ENCODE measurements around the gene LRRK1.
A peak's percentile ranks its signal among the peaks of the same experiment; 100 is the strongest.
"Not testable (repeated sequence)": the region's sequence is repeated elsewhere in the genome, so short reads cannot be mapped to it uniquely, and the experiment has no call there.

Gene LRRK1

DNA sequence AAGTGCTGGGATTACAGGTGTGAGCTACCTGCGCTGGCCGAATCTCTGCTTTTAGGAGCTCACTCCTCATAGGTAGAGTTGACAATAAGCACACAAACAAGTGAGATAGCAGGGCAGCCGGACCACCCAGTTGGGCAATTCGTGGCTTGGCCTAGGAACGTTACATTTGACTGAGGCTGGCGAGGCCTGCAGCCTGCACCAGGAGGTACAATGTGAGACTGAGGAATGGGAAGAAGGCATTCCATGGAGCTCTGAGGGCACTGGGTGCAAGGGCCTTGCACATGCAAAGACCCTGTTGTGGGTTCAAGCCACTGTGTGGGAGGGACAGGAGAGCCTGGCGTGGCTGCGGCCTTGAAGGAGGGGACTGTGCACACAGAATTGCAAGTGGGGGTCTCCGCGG lies 152.5 kb downstream of the LRRK1 start:
- H3K4me1 Mint-ChIP-seq (ENCODE audit: low read depth), result peaks cover 10% of the 10 kb centered on the region

DNA sequence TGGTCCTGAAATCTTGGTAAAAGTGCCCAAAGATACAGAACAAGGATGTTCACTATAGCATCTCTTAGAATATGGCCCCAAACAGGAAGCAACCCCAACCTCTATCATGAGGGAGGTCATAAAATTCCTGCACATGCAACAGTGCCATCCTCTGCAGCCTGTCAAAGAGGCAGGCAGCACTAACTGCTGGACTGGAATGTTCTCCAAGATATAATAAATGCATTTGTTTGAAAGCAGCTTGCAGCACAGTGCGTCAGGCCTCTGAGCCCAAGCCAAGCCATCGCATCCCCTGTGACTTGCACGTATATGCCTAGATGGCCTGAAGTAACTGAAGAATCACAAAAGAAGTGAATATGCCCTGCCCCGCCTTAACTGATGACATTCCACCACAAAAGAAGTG lies 153.1 kb downstream of the LRRK1 start:
- not testable (repeated sequence) for DNase-seq; H3K4me3 Mint-ChIP-seq; H3K36me3 Mint-ChIP-seq (ENCODE audit: low read depth); H3K9me3 Mint-ChIP-seq; H3K4me1 Mint-ChIP-seq (ENCODE audit: low read depth); H3K27ac Mint-ChIP-seq; H3K27me3 Mint-ChIP-seq

More for the DNA sequence above, 152.5 kb downstream of the LRRK1 start:
- no peaks in the 10 kb centered on the region for H3K27me3 Mint-ChIP-seq
- no peaks in the 10 kb centered on the region for H3K36me3 Mint-ChIP-seq (ENCODE audit: low read depth)
- no peak overlapping the region for H3K27ac Mint-ChIP-seq
- H3K9me3 Mint-ChIP-seq, result no peaks in the 10 kb centered on the region
- no peak for DNase-seq
- H3K4me3 Mint-ChIP-seq, result no peak overlapping the region

DNA sequence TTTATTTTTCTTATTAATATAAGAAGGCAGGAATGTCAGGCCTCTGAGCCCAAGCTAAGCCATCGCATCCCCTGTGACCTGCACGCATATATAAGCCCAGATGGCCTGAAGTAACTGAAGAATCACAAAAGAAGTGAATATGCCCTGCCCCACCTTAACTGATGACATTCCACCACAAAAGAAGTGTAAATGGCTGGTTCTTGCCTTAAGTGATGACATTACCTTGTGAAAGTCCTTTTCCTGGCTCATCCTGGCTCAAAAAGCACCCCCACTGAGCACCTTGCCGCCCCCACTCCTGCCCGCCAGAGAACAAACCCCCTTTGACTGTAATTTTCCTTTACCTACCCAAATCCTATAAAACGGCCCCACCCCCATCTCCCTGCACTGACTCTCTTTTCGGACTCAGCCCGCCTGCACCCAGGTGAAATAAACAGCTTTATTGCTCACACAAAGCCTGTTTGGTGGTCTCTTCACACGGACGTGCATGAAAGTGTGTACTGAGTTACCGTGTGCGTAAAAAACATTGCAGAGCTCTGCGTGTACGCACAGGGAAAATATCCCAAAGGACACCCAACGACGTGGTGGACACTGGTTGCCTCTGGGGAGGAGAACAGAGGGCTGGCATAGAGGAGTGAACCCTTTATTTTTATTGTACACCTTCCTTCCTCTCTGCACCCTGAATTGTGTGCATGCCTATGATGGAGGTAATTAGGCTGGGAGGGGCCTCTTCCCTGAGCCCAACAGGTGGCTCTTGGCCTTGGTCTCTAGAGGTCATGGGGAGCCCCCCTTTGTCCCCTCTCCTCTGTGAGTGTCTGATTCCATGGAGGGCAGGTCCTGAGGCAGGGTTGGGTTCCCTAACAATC lies 158.9 kb downstream of the LRRK1 start:
- H3K4me3 Mint-ChIP-seq; H3K27me3 Mint-ChIP-seq; H3K27ac Mint-ChIP-seq; H3K9me3 Mint-ChIP-seq; H3K36me3 Mint-ChIP-seq (ENCODE audit: low read depth); H3K4me1 Mint-ChIP-seq (ENCODE audit: low read depth); DNase-seq: not testable (repeated sequence)

DNA sequence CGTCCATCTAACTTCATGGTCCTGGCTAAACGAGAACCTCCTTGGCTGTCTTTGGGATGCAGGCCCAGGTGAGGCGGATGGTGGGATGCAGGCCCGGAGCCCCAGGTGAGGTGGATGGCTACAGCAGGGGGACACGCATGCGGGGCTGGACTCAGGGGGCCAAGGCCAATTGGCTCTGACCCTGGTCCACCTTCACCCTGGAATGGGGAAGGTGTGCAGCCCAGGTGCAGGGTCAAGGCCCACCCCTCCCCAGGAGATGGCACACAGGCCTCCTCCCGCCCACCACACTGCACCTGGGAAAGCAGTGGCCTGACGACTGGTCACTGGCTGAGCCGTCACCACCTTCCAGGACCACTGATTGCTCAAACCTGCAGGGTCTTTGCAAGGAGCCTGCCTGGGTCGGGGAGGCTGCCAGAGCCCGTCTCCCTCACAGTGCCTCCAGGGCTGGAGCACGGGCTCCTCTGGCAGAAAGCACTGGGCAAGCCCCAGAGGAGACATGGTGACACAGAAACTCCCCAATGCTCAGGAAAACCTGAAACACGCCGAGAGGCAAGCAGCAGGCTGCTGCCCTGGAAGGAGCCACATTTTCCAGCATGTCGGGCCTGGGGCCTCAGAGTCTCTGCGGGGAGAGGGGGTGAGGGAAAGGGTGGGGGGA lies 159.6 kb downstream of the LRRK1 start:
- no peak for DNase-seq
- H3K4me3 Mint-ChIP-seq, result no peak overlapping the region
- no peaks in the 10 kb centered on the region for H3K36me3 Mint-ChIP-seq (ENCODE audit: low read depth)
- no peaks in the 10 kb centered on the region for H3K27me3 Mint-ChIP-seq
- H3K27ac Mint-ChIP-seq, result no peak overlapping the region
- no peaks in the 10 kb centered on the region for H3K9me3 Mint-ChIP-seq
- no peaks in the 10 kb centered on the region for H3K4me1 Mint-ChIP-seq (ENCODE audit: low read depth)

DNA sequence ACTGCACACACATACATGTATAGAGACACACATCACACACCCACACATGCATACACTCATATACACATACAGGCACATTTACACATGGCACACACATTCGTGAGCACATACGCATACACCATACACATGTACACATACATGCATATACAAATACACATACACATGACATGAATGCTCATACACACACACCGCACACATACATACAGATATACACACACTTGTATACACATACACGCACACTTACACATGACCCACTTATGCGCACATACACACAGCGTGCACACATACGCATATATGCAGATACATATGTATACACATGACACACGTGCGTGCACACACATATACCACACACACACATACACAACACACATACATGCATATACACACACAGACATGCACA lies 162.7 kb downstream of the LRRK1 start:
- no peaks in the 10 kb centered on the region for H3K4me1 Mint-ChIP-seq (ENCODE audit: low read depth)
- no peaks in the 10 kb centered on the region for H3K27me3 Mint-ChIP-seq
- no peaks in the 10 kb centered on the region for H3K36me3 Mint-ChIP-seq (ENCODE audit: low read depth)
- H3K27ac Mint-ChIP-seq, result no peak overlapping the region
- H3K9me3 Mint-ChIP-seq, result no peaks in the 10 kb centered on the region
- no peak for DNase-seq
- no peak overlapping the region for H3K4me3 Mint-ChIP-seq

DNA sequence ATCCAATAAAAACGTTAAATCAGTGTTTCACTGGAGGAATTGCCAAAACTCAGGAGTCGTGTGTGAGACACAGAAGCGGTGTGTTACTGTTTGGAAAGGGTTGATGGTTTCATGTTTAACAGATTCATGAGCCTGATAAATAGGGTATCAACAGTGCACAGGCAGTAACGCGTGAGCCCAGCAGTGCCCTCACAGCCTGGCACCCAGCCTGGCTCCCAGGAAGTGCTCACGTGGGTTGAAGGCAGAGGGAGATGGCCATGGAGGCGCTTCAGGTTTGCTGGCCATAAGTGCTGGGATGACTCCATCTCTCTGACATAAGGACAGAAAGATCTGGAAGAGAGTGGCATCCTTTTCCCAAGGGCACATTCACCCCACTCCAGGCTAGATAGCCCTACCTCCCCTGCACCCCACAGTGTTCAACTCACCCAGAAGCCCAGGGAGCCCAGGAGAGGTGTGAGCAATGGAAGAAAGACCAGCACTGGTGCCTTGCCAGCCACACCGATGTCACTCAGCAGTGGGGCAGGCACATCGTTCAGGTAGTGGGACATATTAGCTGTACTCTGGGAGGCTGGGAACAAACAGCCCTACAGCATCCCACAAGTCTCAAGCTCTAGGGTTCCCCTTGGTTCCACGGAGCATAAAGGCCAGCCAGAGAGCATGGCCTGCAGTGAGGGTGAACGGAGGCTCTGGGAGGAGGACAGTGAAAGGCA lies 164.3 kb downstream of the LRRK1 start:
- H3K27ac Mint-ChIP-seq, result no peak overlapping the region
- no peaks in the 10 kb centered on the region for H3K36me3 Mint-ChIP-seq (ENCODE audit: low read depth)
- H3K4me3 Mint-ChIP-seq, result no peak overlapping the region
- H3K27me3 Mint-ChIP-seq, result no peaks in the 10 kb centered on the region
- no peak for DNase-seq
- H3K4me1 Mint-ChIP-seq (ENCODE audit: low read depth), result no peaks in the 10 kb centered on the region
- no peaks in the 10 kb centered on the region for H3K9me3 Mint-ChIP-seq

DNA sequence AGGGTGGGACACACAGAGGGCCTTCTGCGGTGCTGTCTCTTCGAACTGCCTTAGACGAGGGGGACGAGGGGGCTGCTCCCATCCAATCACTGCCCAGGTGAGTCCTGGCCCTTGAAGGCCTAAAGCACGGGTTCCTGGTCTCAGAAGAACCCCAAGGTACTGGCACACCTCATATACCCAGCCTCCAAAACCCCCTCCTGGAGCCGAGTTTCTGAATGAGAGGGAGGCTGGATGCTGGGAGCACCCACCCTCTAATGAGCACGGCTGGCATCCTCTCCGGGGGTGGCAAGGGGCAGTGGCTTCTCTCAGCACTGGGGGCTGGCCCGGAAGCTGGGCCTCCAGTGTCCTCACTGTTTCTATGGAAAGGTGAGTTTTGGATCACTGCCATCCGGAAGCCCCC lies 165.6 kb downstream of the LRRK1 start:
- no peak overlapping the region for H3K27ac Mint-ChIP-seq
- no peaks in the 10 kb centered on the region for H3K9me3 Mint-ChIP-seq
- DNase-seq, result no peak
- no peaks in the 10 kb centered on the region for H3K36me3 Mint-ChIP-seq (ENCODE audit: low read depth)
- no peak overlapping the region for H3K4me3 Mint-ChIP-seq
- peaks cover 3% of the 10 kb centered on the region for H3K4me1 Mint-ChIP-seq (ENCODE audit: low read depth)
- no peaks in the 10 kb centered on the region for H3K27me3 Mint-ChIP-seq

DNA sequence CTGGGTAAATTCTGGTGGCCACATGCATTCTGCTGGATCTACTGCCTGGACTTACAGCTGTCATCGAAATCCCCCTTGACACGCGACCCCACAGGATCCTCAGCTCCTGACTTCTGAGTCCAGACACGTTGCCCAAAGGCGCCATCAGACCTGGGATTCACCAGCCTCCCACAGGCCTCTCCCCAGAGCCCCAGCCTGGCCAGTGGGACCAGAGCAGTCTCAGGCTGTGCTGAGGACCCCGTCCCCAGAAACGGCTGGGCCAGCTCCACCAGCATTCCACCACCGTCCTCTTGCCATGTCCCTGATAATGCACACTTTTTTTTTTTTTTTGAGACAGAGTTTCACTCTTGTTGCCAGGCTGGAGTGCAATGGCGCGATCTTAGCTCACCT lies 166.1 kb downstream of the LRRK1 start:
- H3K36me3 Mint-ChIP-seq (ENCODE audit: low read depth), result no peaks in the 10 kb centered on the region
- no peak overlapping the region for H3K4me3 Mint-ChIP-seq
- peaks cover 3% of the 10 kb centered on the region for H3K4me1 Mint-ChIP-seq (ENCODE audit: low read depth)
- H3K27ac Mint-ChIP-seq, result no peak overlapping the region
- no peak for DNase-seq
- H3K27me3 Mint-ChIP-seq, result no peaks in the 10 kb centered on the region
- no peaks in the 10 kb centered on the region for H3K9me3 Mint-ChIP-seq

DNA sequence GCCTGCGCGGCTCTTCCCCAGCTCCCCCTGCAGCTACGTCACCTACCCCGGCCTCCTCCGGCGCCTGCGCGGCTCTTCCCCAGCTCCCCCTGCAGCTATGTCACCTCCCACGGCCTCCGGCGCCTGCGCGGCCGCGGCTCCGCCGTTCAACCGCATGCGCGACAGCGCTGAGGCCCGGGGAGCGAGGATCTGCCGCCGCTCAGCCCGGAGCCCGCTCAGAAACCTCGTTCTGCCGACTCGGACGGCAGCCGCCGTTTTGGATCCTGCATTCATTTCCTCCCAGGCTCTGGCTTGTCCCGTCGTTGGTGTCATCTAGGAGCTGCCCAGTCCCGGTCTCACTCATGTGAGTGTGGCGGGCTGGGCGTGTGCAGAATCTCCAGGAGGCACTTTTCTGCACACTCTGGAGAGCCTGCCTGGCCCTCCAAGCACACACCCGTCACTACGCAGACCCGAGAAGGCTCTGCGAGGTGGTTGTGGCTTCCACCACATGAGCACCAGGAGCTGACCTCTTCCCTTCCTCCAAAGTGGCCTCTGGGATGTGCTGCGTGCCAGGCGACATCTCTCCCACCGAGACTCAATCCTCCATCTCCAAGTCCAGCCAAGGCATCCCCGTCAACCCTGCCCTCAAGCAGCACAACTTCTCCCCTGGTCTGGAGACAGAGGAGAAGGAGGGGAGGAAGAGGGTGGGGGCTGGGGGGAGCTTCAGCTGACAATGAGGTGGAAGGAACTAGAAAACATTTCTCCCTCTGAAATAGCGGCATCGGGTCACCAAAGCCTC lies 167.4 kb downstream of the LRRK1 start:
- H3K27me3 Mint-ChIP-seq, result no peaks in the 10 kb centered on the region
- H3K27ac Mint-ChIP-seq, result no peak overlapping the region
- H3K36me3 Mint-ChIP-seq (ENCODE audit: low read depth), result no peaks in the 10 kb centered on the region
- H3K4me3 Mint-ChIP-seq, result no peak overlapping the region
- no peaks in the 10 kb centered on the region for H3K9me3 Mint-ChIP-seq
- peaks cover 3% of the 10 kb centered on the region for H3K4me1 Mint-ChIP-seq (ENCODE audit: low read depth)
- no peak for DNase-seq

DNA sequence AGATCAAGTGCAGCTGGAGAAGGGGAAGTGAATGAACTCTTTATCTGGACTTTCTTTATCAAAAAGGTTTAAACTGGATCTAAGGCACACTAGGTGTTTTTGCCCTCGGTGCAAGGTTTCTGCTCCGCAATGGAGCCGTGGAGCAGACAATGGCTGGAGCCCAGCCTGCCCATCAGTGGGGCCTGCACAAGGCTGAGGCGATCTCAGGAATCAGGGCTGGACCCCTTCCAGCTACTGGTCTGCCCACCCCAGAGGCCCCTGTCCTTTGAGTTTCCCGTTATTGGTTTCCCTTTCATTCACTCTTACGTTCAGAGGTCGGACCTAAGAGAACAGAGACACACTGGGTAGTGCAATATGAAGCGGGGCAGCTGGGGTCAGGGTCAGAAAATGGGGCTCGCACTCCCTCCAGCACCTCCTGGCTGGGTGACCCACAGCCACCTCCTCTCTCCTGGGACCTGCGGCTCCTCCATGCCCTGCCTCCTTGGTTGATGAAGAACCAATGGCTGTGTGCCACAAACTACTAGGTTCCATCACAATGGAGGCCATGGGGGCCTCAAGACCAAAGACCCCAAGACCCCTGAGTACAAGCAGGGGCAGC lies 168.1 kb downstream of the LRRK1 start:
- Mint-ChIP-seq H3K4me3 (no peak overlapping the region), H3K27me3 (no peaks in the 10 kb centered on the region), H3K9me3 (no peaks in the 10 kb centered on the region), H3K4me1 (ENCODE audit: low read depth) (peaks cover 3% of the 10 kb centered on the region), H3K36me3 (ENCODE audit: low read depth) (no peaks in the 10 kb centered on the region), H3K27ac (no peak overlapping the region)
- DNase-seq, result no peak

DNA sequence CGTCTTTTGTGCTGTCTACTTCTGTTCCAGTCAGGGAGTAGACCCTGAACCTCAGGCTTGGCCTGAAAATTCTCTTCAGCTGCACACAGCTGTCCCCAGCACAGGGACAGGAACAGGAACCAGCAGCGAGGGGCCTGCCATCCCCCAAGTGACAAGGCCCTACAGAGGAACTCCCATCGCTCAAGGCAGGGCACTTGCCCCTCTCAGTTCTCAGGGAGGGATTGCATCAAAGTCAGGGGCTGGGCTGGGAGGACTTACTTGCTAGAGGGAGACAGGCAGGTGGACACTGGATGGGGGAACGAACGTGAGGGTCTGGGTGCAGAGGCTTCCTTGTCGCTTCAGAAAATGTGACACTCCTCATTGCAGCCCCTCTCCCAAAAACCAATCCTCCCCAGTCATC lies 169.1 kb downstream of the LRRK1 start:
- Mint-ChIP-seq H3K27me3 (no peaks in the 10 kb centered on the region), H3K4me3 (no peak overlapping the region), H3K36me3 (ENCODE audit: low read depth) (no peaks in the 10 kb centered on the region), H3K9me3 (no peaks in the 10 kb centered on the region), H3K4me1 (ENCODE audit: low read depth) (peaks cover 3% of the 10 kb centered on the region), H3K27ac (no peak overlapping the region)
- DNase-seq, result no peak

DNA sequence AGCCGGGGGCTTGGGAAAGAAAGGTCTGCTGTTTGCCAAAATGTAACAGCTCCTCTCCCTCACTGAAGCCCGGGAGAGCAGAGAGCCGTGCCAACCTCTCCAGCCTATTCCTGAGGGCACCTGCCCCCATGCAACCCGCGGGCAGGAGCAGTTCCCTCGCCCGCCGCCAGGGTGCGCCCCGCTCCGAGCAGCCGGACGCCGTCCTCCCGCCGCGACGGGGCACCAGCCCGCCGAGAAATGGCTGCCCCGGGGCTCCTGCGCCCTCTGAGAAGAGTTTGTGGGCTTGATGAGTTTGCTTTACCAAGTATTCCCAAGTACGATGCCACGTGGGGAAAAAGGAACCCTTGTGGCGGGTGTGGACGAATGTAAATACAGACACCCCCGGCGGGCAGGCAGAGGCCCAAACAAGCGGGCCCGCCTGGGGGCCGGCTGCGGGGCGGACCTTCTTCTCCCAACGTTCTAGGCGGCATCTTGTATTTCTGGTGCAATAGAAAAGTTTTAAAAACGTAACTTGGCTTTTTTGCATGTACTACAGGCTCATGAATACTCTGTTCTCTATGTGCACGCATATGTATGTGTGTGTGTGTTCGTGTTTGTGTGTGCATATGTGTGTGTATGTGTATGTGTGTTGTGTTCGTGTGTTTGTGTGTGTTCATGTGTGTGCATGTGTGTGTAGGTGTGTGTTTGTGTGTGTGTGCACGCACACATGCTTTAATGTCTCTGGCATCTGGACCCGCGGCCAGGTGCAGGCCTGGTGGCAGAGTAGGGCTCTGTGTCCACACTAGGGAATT lies 169.8 kb downstream of the LRRK1 start:
- Mint-ChIP-seq H3K27me3 (no peaks in the 10 kb centered on the region), H3K9me3 (no peaks in the 10 kb centered on the region), H3K27ac (no peak overlapping the region), H3K4me3 (no peak overlapping the region), H3K36me3 (ENCODE audit: low read depth) (no peaks in the 10 kb centered on the region), H3K4me1 (ENCODE audit: low read depth) (peaks cover 10% of the 10 kb centered on the region)
- DNase-seq, result peak; percentile 92

DNA sequence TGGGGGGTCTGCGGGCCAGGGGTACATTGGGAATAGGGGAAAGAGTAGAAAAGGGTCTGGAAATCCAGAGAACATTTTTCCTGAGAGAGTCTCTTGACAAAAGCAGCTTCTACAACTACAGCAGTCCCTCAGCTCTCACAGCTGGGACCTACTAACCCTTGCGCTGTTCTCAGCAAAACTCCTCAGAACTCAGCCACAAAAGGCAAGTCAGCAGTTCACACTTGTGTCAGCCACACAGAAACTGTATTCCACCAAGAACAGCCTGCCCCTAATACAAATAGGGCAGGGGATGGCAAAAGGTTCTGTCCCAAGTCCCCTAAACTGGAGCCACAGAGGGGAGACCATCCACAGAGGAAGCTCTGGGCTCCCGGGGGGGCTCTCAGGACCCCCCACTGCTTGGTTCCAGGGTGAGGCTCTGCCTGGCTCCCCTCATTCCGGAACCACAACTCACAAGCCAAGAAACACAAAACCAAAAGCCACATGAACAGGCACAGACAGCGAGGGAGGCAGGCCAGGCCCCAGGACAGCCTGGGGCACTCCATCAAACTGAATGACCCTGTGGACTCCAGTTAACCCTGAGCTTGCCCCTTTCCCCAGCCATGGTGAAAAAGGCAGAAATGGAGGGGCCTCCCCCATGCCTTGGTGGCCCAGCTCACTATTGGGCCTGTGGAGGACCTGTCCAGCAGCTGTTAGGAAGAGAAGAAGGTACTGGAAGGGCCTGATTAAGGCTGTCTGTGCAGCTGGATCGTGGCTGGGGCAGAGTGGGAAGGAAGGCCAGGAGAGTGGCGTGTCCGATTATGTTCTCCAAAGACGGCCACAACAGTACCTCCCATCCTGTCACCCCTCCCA lies 170.6 kb downstream of the LRRK1 start:
- Mint-ChIP-seq H3K4me3 (no peak overlapping the region), H3K36me3 (ENCODE audit: low read depth) (no peaks in the 10 kb centered on the region), H3K27ac (no peak overlapping the region), H3K27me3 (peaks cover 4% of the 10 kb centered on the region), H3K9me3 (no peaks in the 10 kb centered on the region), H3K4me1 (ENCODE audit: low read depth) (peaks cover 10% of the 10 kb centered on the region)
- DNase-seq, result no peak
